Fibroblast of villous mesenchyme (primary cell): ENCODE data around the gene LPCAT3. TPM values are rescaled to one million over a fixed set of nuclear protein-coding genes. Genes with fewer than 3 reads are reported as not detected.

Source experiments
- DNase-seq: peaks from one replicate; pipeline ENCODE4 v3.0.0-alpha.2; 2010; ENCODE audit warnings: low read depth
- H3K4me3 ChIP-seq: 2 replicates; pipeline ENCODE4 v1.5.1; 2011; ENCODE audit warnings: low read depth, mild to moderate bottlenecking, low read length
- CTCF ChIP-seq: IDR thresholded peaks from 2 replicates; pipeline ENCODE4 v1.5.1; 2012; ENCODE audit warnings: low read depth, mild to moderate bottlenecking, low read length; ENCODE audit not compliant: insufficient read depth
- total RNA-seq: library from RNA; depleted of rRNA; stranded (reverse); fragments of >200 nt; gene quantifications from 2 replicates; pipeline ENCODE4 v1.2.3, GENCODE V29; 2012

The LPCAT3 gene
- total RNA-seq, 1 donor, result 26.3 TPM

GRCh38 chr12:6974180-6974579 lies 44.1 kb downstream of the LPCAT3 start:
- no peak for DNase-seq
- TF ChIP-seq CTCF, result no peak
- no peak overlapping the region for H3K4me3 ChIP-seq

GRCh38 chr12:6970096-6970527 lies 48.2 kb downstream of the LPCAT3 start:
- DNase-seq, result peak; percentile 9
- peak overlapping the region; percentile 100 for H3K4me3 ChIP-seq
- TF ChIP-seq CTCF, result no peak

GRCh38 chr12:6968426-6968825 lies 49.9 kb downstream of the LPCAT3 start:
- H3K4me3 ChIP-seq, result no peak overlapping the region
- TF ChIP-seq CTCF, result no peak

GRCh38 chr12:6967651-6968100 lies 50.6 kb downstream of the LPCAT3 start:
- no peak overlapping the region for H3K4me3 ChIP-seq
- TF ChIP-seq CTCF, result no peak
- DNase-seq, result no peak

More at GRCh38 chr12:6968426-6968825, 49.9 kb downstream of the LPCAT3 start:
- no peak for DNase-seq

- DNase-seq, result no peak
- no peak for TF ChIP-seq CTCF
- H3K4me3 ChIP-seq, result no peak overlapping the region
Observed at GRCh38 chr12:6966351-6966750, 51.9 kb downstream of the LPCAT3 start.

- H3K4me3 ChIP-seq, result no peak overlapping the region
- no peak for DNase-seq
- no peak for TF ChIP-seq CTCF
Observed at GRCh38 chr12:6965714-6966113, 52.6 kb downstream of the LPCAT3 start.

GRCh38 chr12:6965026-6965661 lies 53.1 kb downstream of the LPCAT3 start:
- H3K4me3 ChIP-seq, result no peak overlapping the region
- peak; percentile 90 for DNase-seq
- peak; percentile 91 for TF ChIP-seq CTCF
